SU-DHL-6 (cell line): ENCODE measurements around the gene CDNF.

ENCODE experiments used
- EZH2phosphoT487 ChIP-seq: fragments of 200-600 bp; sonication (generic), shearing (Covaris generic); conservative IDR thresholded peaks from 2 replicates; pipeline ENCODE4 v1.6.1; 2018; ENCODE audit warnings: mild to moderate bottlenecking, antibody characterized with exemption, low read length, moderate library complexity, mixed read lengths
- TF ChIP-seq, protein P1 (sequence below): fragments of 200-600 bp; sonication (generic); IDR thresholded peaks from one replicate; pipeline ENCODE4 v1.5.1; 2017; ENCODE audit warnings: antibody characterized with exemption, mild to moderate bottlenecking, low read length, moderate library complexity; ENCODE audit not compliant: insufficient read depth, poor library complexity, severe bottlenecking

DNA sequence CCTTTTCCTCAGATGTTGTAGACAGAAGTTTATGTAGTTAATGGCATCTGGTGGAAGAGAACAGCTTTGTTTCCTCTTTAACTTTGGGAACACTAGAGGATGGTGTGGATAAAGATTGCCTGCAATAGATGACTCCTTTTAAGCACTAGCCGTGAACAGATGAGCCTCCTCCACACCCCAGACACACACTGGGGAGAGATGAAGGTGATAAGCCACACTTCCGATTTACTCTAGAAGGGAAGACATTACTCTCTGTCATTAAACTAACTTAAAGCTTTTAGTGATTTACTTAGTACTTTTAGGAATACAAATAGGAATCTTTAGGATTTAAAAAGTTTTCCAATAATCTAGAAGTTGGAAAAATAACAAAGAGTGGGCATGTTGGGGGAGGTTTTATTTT, 7.1 kb upstream of the CDNF start:
- TF ChIP-seq, protein P1, sequence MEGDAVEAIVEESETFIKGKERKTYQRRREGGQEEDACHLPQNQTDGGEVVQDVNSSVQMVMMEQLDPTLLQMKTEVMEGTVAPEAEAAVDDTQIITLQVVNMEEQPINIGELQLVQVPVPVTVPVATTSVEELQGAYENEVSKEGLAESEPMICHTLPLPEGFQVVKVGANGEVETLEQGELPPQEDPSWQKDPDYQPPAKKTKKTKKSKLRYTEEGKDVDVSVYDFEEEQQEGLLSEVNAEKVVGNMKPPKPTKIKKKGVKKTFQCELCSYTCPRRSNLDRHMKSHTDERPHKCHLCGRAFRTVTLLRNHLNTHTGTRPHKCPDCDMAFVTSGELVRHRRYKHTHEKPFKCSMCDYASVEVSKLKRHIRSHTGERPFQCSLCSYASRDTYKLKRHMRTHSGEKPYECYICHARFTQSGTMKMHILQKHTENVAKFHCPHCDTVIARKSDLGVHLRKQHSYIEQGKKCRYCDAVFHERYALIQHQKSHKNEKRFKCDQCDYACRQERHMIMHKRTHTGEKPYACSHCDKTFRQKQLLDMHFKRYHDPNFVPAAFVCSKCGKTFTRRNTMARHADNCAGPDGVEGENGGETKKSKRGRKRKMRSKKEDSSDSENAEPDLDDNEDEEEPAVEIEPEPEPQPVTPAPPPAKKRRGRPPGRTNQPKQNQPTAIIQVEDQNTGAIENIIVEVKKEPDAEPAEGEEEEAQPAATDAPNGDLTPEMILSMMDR, result no peak
- no peak for TF ChIP-seq EZH2phosphoT487
